Skeletal muscle satellite cell (primary cell): ENCODE data around the gene KCNH5.

Source experiments
- H3K27me3 ChIP-seq: 2 replicates; pipeline ENCODE4 v1.7.0; 2013; ENCODE audit warnings: low read length; ENCODE audit not compliant: control insufficient read depth, insufficient read depth
- H3K36me3 ChIP-seq: 2 replicates; pipeline ENCODE4 v1.7.0; 2013; ENCODE audit warnings: mild to moderate bottlenecking, control low read depth, low read length; ENCODE audit not compliant: insufficient read depth
- H3K4me1 ChIP-seq: 2 replicates; pipeline ENCODE4 v1.7.0; 2013; ENCODE audit warnings: low read length; ENCODE audit not compliant: control insufficient read depth, insufficient read depth
- H3K4me2 ChIP-seq: 2 replicates; pipeline ENCODE4 v1.7.0; 2013; ENCODE audit warnings: mild to moderate bottlenecking, low read length
- H3K4me3 ChIP-seq: 2 replicates; pipeline ENCODE4 v1.7.0; 2013; ENCODE audit warnings: low read length
- H3K9ac ChIP-seq: 2 replicates; pipeline ENCODE4 v1.7.0; 2013; ENCODE audit warnings: mild to moderate bottlenecking, low read depth, low read length, moderate library complexity
- H3K9me3 ChIP-seq: replicated peaks from 2 replicates; pipeline ENCODE4 v1.7.0; 2013; ENCODE audit warnings: mild to moderate bottlenecking, control low read depth, low read length

Gene KCNH5

GRCh38 chr14:62938778-62939177 lies 106.5 kb downstream of the KCNH5 start:
- Histone ChIP-seq H3K9ac (no peak overlapping the region), H3K4me3 (no peak overlapping the region), H3K27me3 (no peaks in the 10 kb centered on the region), H3K9me3 (no peaks in the 10 kb centered on the region), H3K4me2 (no peak overlapping the region), H3K36me3 (no peaks in the 10 kb centered on the region), H3K4me1 (peaks cover 13% of the 10 kb centered on the region)

GRCh38 chr14:62934439-62934838 lies 110.8 kb downstream of the KCNH5 start:
- no peaks in the 10 kb centered on the region for H3K9me3 ChIP-seq
- no peaks in the 10 kb centered on the region for H3K36me3 ChIP-seq
- H3K4me3 ChIP-seq, result no peak overlapping the region
- H3K4me1 ChIP-seq, result no peaks in the 10 kb centered on the region
- no peaks in the 10 kb centered on the region for H3K27me3 ChIP-seq
- H3K4me2 ChIP-seq, result no peak overlapping the region
- no peak overlapping the region for H3K9ac ChIP-seq

- H3K4me3 ChIP-seq, result no peak overlapping the region
- H3K36me3 ChIP-seq, result no peaks in the 10 kb centered on the region
- H3K27me3 ChIP-seq, result no peaks in the 10 kb centered on the region
- no peaks in the 10 kb centered on the region for H3K9me3 ChIP-seq
- H3K4me1 ChIP-seq, result no peaks in the 10 kb centered on the region
- H3K9ac ChIP-seq, result no peak overlapping the region
- H3K4me2 ChIP-seq, result no peak overlapping the region
These were observed 123.8 kb downstream of the KCNH5 start for GRCh38 chr14:62921466-62921865.

- no peaks in the 10 kb centered on the region for H3K4me1 ChIP-seq
- H3K9me3 ChIP-seq, result no peaks in the 10 kb centered on the region
- no peaks in the 10 kb centered on the region for H3K36me3 ChIP-seq
- H3K4me3 ChIP-seq, result no peak overlapping the region
- H3K27me3 ChIP-seq, result no peaks in the 10 kb centered on the region
- no peak overlapping the region for H3K4me2 ChIP-seq
- H3K9ac ChIP-seq, result no peak overlapping the region
These were observed 128.7 kb downstream of the KCNH5 start for GRCh38 chr14:62916551-62916950.

GRCh38 chr14:62914873-62915272 lies 130.4 kb downstream of the KCNH5 start:
- H3K4me2 ChIP-seq, result no peak overlapping the region
- H3K9ac ChIP-seq, result no peak overlapping the region
- no peaks in the 10 kb centered on the region for H3K9me3 ChIP-seq
- H3K4me1 ChIP-seq, result no peaks in the 10 kb centered on the region
- no peaks in the 10 kb centered on the region for H3K36me3 ChIP-seq
- H3K27me3 ChIP-seq, result no peaks in the 10 kb centered on the region
- no peak overlapping the region for H3K4me3 ChIP-seq

- Histone ChIP-seq H3K36me3 (no peaks in the 10 kb centered on the region), H3K27me3 (no peaks in the 10 kb centered on the region), H3K9ac (no peak overlapping the region), H3K4me1 (no peaks in the 10 kb centered on the region), H3K4me2 (no peak overlapping the region), H3K9me3 (no peaks in the 10 kb centered on the region), H3K4me3 (no peak overlapping the region)
These were observed 131.2 kb downstream of the KCNH5 start for GRCh38 chr14:62914025-62914424.

GRCh38 chr14:62908506-62908905 lies 136.8 kb downstream of the KCNH5 start:
- no peaks in the 10 kb centered on the region for H3K36me3 ChIP-seq
- H3K4me3 ChIP-seq, result no peak overlapping the region
- H3K27me3 ChIP-seq, result no peaks in the 10 kb centered on the region
- no peak overlapping the region for H3K4me2 ChIP-seq
- no peaks in the 10 kb centered on the region for H3K9me3 ChIP-seq
- no peak overlapping the region for H3K9ac ChIP-seq
- H3K4me1 ChIP-seq, result no peaks in the 10 kb centered on the region

- no peaks in the 10 kb centered on the region for H3K9me3 ChIP-seq
- no peaks in the 10 kb centered on the region for H3K27me3 ChIP-seq
- H3K4me3 ChIP-seq, result no peak overlapping the region
- no peak overlapping the region for H3K9ac ChIP-seq
- no peaks in the 10 kb centered on the region for H3K4me1 ChIP-seq
- no peak overlapping the region for H3K4me2 ChIP-seq
- no peaks in the 10 kb centered on the region for H3K36me3 ChIP-seq
These were observed 139.7 kb downstream of the KCNH5 start for GRCh38 chr14:62905566-62905965.

- no peaks in the 10 kb centered on the region for H3K9me3 ChIP-seq
- H3K27me3 ChIP-seq, result no peaks in the 10 kb centered on the region
- no peak overlapping the region for H3K4me2 ChIP-seq
- H3K4me3 ChIP-seq, result no peak overlapping the region
- no peak overlapping the region for H3K9ac ChIP-seq
- no peaks in the 10 kb centered on the region for H3K36me3 ChIP-seq
- no peaks in the 10 kb centered on the region for H3K4me1 ChIP-seq
These were observed 147.5 kb downstream of the KCNH5 start for GRCh38 chr14:62897771-62898170.

GRCh38 chr14:62896932-62897456 lies 148.3 kb downstream of the KCNH5 start:
- Histone ChIP-seq H3K9me3 (no peaks in the 10 kb centered on the region), H3K4me2 (no peak overlapping the region), H3K9ac (no peak overlapping the region), H3K4me3 (no peak overlapping the region), H3K4me1 (no peaks in the 10 kb centered on the region), H3K36me3 (no peaks in the 10 kb centered on the region), H3K27me3 (no peaks in the 10 kb centered on the region)

GRCh38 chr14:62894736-62895135 lies 150.5 kb downstream of the KCNH5 start:
- Histone ChIP-seq H3K9ac (no peak overlapping the region), H3K4me2 (no peak overlapping the region), H3K9me3 (no peaks in the 10 kb centered on the region), H3K27me3 (no peaks in the 10 kb centered on the region), H3K4me1 (no peaks in the 10 kb centered on the region), H3K36me3 (no peaks in the 10 kb centered on the region), H3K4me3 (no peak overlapping the region)

GRCh38 chr14:62889364-62889763 lies 155.9 kb downstream of the KCNH5 start:
- Histone ChIP-seq H3K36me3 (no peaks in the 10 kb centered on the region), H3K4me2 (no peak overlapping the region), H3K4me3 (no peak overlapping the region), H3K9me3 (no peaks in the 10 kb centered on the region), H3K9ac (no peak overlapping the region), H3K27me3 (no peaks in the 10 kb centered on the region), H3K4me1 (no peaks in the 10 kb centered on the region)
